SH-SY5Y (cell line): ENCODE data around the gene CEACAM6.

Experiments used
- GATA2 ChIP-seq: IDR thresholded peaks from 2 replicates; pipeline ENCODE4 v1.6.1; 2011; ENCODE audit warnings: mild to moderate bottlenecking, low read depth, low read length
- GATA3 ChIP-seq: IDR thresholded peaks from 2 replicates; pipeline ENCODE4 v1.6.1; 2011; ENCODE audit warnings: low read depth, mild to moderate bottlenecking, low read length, moderate library complexity

DNA sequence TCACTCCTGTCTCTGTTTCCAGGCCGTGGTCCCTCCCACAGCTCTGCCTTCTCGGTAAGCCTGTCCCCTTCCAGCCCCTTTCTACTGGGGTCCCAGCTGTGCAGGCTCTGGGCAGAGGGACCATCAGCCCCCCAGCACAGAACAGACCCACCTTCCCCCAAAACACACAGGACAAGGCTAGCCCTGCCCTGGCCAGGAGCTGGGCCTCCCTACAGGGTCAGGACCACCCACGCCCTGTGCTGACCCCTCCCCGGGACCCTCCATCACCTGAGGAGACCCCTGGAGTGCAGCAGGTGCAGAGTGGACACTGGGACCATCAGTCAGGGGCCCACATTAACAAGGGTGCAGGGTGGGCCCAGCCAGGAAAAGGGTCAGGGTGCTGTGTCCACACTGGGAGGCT is 55.0 kb downstream of the CEACAM6 start:
- TF ChIP-seq GATA3 (no peak), GATA2 (no peak)
